Parathyroid adenoma (tissue), 2 donors: ENCODE data around the gene PKD1L1.
A peak's percentile ranks its signal among the peaks of the same experiment; 100 is the strongest.

Experiments
- H2AFZ ChIP-seq: fragments of 300-600 bp; sonication (generic); one replicate; pipeline ENCODE4 v1.7.0; 2017; ENCODE audit warnings: antibody characterized with exemption, mild to moderate bottlenecking
- H3K27ac ChIP-seq: fragments of 300-600 bp; sonication (generic); one replicate; pipeline ENCODE4 v1.7.0; 2017
- H3K27me3 ChIP-seq: fragments of 300-600 bp; sonication (generic); one replicate; pipeline ENCODE4 v1.7.0; 2017; ENCODE audit warnings: low read length; ENCODE audit not compliant: control insufficient read depth, insufficient read depth
- H3K36me3 ChIP-seq: fragments of 300-600 bp; sonication (generic); one replicate; pipeline ENCODE4 v1.7.0; 2017; ENCODE audit warnings: low read length; ENCODE audit not compliant: control insufficient read depth, insufficient read depth
- H3K4me1 ChIP-seq: fragments of 300-600 bp; sonication (generic); one replicate; pipeline ENCODE4 v1.7.0; 2017; ENCODE audit warnings: control low read depth
- H3K4me2 ChIP-seq: fragments of 300-600 bp; sonication (generic); one replicate; pipeline ENCODE4 v1.7.0; 2017; ENCODE audit warnings: low read length
- H3K4me3 ChIP-seq: fragments of 300-600 bp; sonication (generic); one replicate; pipeline ENCODE4 v1.7.0; 2017; ENCODE audit warnings: low read depth, low read length
- H3K79me2 ChIP-seq: fragments of 300-600 bp; sonication (generic); one replicate; pipeline ENCODE4 v1.7.0; 2017; ENCODE audit warnings: control low read depth
- H3K9ac ChIP-seq: fragments of 300-600 bp; sonication (generic); one replicate; pipeline ENCODE4 v1.7.0; 2017; ENCODE audit warnings: mild to moderate bottlenecking
- H3K9me3 ChIP-seq: fragments of 300-600 bp; sonication (generic); one replicate; pipeline ENCODE4 v1.7.0; 2017; ENCODE audit warnings: low read length; ENCODE audit not compliant: control insufficient read depth
- TF ChIP-seq, protein P1 (sequence below): fragments of 300-600 bp; sonication (generic); IDR thresholded peaks from one replicate; pipeline ENCODE4 v1.7.0; 2017; ENCODE audit warnings: antibody characterized with exemption, mild to moderate bottlenecking
- donor health status: primary hyperparathyroidism.

Gene PKD1L1

DNA sequence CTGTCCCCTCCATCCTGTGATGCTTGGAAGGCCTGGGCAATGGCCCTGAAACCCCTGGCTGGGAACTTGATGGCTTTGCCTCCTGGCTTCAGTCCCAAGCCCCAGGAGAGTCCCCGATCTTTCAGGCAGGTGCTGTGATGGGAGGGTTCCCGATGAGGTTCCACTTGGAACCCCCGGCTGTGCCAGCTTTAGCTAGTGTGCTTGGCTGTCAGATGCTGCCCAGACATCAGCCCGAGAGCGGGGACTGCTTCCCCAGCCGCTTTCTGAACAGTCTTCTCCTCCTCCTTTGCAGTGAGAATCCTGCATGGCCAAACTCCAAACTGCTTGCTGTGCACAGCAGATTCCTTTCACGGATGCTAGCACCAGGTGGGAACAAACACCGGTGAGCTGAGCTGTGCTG, 58.1 kb downstream of the PKD1L1 start:
- Histone ChIP-seq H3K4me3 (no peak overlapping the region), H2AFZ (peak overlapping the region; percentile 47), H3K9ac (no peak overlapping the region), H3K9me3 (no peaks in the 10 kb centered on the region), H3K4me2 (no peak overlapping the region), H3K27me3 (no peaks in the 10 kb centered on the region), H3K4me1 (peaks cover 5% of the 10 kb centered on the region), H3K27ac (no peak overlapping the region), H3K79me2 (no peaks in the 10 kb centered on the region), H3K36me3 (no peaks in the 10 kb centered on the region)
- TF ChIP-seq, protein P1, sequence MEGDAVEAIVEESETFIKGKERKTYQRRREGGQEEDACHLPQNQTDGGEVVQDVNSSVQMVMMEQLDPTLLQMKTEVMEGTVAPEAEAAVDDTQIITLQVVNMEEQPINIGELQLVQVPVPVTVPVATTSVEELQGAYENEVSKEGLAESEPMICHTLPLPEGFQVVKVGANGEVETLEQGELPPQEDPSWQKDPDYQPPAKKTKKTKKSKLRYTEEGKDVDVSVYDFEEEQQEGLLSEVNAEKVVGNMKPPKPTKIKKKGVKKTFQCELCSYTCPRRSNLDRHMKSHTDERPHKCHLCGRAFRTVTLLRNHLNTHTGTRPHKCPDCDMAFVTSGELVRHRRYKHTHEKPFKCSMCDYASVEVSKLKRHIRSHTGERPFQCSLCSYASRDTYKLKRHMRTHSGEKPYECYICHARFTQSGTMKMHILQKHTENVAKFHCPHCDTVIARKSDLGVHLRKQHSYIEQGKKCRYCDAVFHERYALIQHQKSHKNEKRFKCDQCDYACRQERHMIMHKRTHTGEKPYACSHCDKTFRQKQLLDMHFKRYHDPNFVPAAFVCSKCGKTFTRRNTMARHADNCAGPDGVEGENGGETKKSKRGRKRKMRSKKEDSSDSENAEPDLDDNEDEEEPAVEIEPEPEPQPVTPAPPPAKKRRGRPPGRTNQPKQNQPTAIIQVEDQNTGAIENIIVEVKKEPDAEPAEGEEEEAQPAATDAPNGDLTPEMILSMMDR: no peak

DNA sequence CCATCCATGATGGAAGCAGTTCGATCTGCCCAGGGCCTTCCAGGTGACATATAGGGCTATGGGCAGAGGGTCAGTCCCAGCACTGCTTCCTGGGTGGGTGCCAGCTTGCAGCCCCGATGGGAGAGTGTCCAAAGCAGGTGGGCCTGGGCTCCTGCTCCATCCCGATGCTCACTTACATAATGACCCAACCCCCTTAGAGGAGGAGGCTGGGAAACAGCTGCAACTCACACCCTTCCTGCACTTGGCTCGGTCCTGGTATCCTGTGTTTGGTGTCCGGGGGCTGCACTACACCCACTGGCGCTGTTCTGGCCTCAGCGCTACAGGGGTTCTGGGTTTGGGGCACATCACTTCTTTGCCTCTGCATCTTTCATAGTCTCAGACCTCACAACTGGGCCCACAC, 58.5 kb downstream of the PKD1L1 start:
- no peaks in the 10 kb centered on the region for H3K79me2 ChIP-seq
- H3K4me2 ChIP-seq: no peak overlapping the region
- H3K9me3 ChIP-seq: no peaks in the 10 kb centered on the region
- H3K27me3 ChIP-seq: no peaks in the 10 kb centered on the region
- H3K4me3 ChIP-seq: no peak overlapping the region
- H3K27ac ChIP-seq: no peak overlapping the region
- no peak overlapping the region for H3K9ac ChIP-seq
- peak overlapping the region; percentile 47 for H2AFZ ChIP-seq
- H3K36me3 ChIP-seq: no peaks in the 10 kb centered on the region
- TF ChIP-seq, protein P1: no peak
- H3K4me1 ChIP-seq: peaks cover 5% of the 10 kb centered on the region

DNA sequence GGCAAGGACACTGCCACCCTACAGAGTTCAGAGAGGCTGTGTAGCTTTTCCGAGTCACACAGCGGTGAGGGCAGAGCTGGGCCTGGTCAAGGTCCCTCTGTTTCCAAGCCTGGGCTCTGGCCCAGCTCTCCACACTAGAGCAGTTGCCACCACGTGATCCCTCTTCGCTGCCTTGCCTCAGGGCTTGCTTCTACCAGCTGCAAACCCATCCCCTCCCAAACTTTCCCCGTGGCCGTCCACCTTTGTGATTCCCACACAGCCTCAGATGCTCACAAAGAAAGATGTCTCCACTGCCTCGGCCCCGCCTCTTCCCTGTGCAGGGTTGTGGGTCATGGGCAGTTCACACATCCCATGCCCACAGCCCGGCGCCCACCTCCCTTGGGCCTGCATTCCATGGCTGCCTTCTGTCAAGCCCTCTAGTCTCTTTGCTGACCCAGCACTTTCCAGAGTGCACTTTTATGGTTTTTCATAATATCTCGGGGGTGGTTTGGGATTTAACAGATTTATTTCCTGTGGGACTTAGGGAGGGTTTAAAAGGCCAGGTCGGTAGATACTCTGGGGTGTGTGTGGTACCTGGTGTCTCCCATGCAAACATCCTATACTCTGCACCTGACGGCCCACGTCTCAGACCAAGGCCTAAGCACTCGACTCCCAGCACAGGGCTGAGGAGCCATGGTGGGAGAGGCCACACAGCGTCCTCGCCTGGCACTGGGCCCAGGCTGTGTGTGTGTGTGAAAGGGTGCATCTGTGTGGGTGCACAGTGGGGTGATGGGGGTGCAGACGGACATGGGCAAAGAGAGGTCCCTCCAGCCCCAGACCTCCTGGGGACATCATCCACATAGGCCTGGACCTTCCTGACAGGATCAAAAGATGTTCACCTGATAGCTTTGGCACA, 59.6 kb downstream of the PKD1L1 start:
- no peak overlapping the region for H3K4me2 ChIP-seq
- H3K27me3 ChIP-seq: no peaks in the 10 kb centered on the region
- no peak overlapping the region for H3K4me3 ChIP-seq
- no peak overlapping the region for H3K27ac ChIP-seq
- H3K9ac ChIP-seq: no peak overlapping the region
- no peak overlapping the region for H2AFZ ChIP-seq
- TF ChIP-seq, protein P1: no peak
- H3K4me1 ChIP-seq: peaks cover 5% of the 10 kb centered on the region
- H3K9me3 ChIP-seq: no peaks in the 10 kb centered on the region
- no peaks in the 10 kb centered on the region for H3K79me2 ChIP-seq
- H3K36me3 ChIP-seq: no peaks in the 10 kb centered on the region

DNA sequence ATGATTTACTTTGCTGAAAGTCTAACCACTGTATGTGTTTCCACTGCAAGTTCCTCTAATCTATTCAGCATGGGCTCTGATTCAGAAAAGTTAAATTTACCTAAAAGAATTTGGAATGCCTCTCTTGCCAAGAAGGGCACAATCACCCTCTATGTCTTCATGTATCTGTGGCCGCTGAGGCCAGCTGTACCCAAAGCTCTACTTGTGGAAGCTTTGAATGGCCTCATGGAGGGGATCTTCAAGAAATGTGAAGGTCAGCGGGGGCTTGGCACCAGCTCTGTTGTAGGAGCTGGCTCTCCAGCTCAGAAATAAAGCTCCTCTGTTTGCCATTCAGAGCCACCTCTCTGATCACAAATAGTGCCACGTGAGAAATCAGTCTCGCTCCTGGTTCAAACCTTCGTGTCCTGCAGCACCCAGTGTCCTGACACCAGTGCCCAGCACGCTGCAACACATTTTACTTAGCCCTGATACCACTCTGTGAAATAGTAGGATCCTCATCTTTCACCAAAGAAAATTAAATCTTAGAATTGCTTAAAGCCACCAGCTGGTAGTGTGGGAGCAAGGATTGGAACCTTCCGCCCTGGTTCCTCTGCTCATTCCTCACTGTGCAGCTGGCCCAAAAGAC, 61.1 kb downstream of the PKD1L1 start:
- no peaks in the 10 kb centered on the region for H3K9me3 ChIP-seq
- H2AFZ ChIP-seq: no peak overlapping the region
- no peak overlapping the region for H3K4me2 ChIP-seq
- H3K9ac ChIP-seq: no peak overlapping the region
- peaks cover 5% of the 10 kb centered on the region for H3K4me1 ChIP-seq
- no peak overlapping the region for H3K27ac ChIP-seq
- H3K36me3 ChIP-seq: no peaks in the 10 kb centered on the region
- H3K79me2 ChIP-seq: no peaks in the 10 kb centered on the region
- no peak overlapping the region for H3K4me3 ChIP-seq
- TF ChIP-seq, protein P1: no peak
- H3K27me3 ChIP-seq: no peaks in the 10 kb centered on the region
